Smooth muscle cell (in vitro differentiated cells): Measurements from ENCODE around the gene MLYCD. TPM values are rescaled to one million over a fixed set of nuclear protein-coding genes. Genes with fewer than 3 reads are reported as not detected.

Experiments
- DNase-seq: peaks from one replicate; lab custom pipeline; 2025; ENCODE audit not compliant: unreplicated experiment; lab: John Stamatoyannopoulos, UW
- H2AFZ ChIP-seq: fragments of 200-600 bp; sonication (generic); 2 replicates; pipeline ENCODE4 v1.6.0; 2016; ENCODE audit warnings: antibody characterized with exemption, low read depth, mild to moderate bottlenecking
- H3F3A ChIP-seq: fragments of 200-600 bp; sonication (generic); 2 replicates; pipeline ENCODE4 v1.6.0; 2017; ENCODE audit warnings: antibody characterized with exemption, low read depth
- H3K27ac ChIP-seq: fragments of 200-600 bp; sonication (generic); 2 replicates; pipeline ENCODE4 v1.5.1; 2016; ENCODE audit warnings: low read depth, mild to moderate bottlenecking
- H3K27me3 ChIP-seq: fragments of 200-600 bp; sonication (generic); 2 replicates; pipeline ENCODE4 v1.6.1; 2016; ENCODE audit warnings: low read depth, mild to moderate bottlenecking
- H3K36me3 ChIP-seq: fragments of 200-600 bp; sonication (generic); 2 replicates; pipeline ENCODE4 v1.5.1; 2016; ENCODE audit warnings: low read depth
- H3K4me1 ChIP-seq: fragments of 200-600 bp; sonication (generic); 2 replicates; pipeline ENCODE4 v1.5.1; 2016; ENCODE audit warnings: low read depth
- H3K4me2 ChIP-seq: fragments of 200-600 bp; sonication (generic); 2 replicates; pipeline ENCODE4 v1.6.0; 2016; ENCODE audit warnings: mild to moderate bottlenecking
- H3K4me3 ChIP-seq: fragments of 200-600 bp; sonication (generic); 2 replicates; pipeline ENCODE4 v1.5.1; 2016; ENCODE audit warnings: mild to moderate bottlenecking
- H3K79me2 ChIP-seq: fragments of 200-600 bp; sonication (generic); 2 replicates; pipeline ENCODE4 v1.6.0; 2016; ENCODE audit warnings: low read depth, mild to moderate bottlenecking
- H3K9ac ChIP-seq: fragments of 200-600 bp; sonication (generic); 2 replicates; pipeline ENCODE4 v1.6.0; 2016; ENCODE audit warnings: low read depth
- H3K9me3 ChIP-seq: fragments of 200-600 bp; sonication (generic); replicated peaks from 2 replicates; pipeline ENCODE4 v1.5.1; 2016; ENCODE audit warnings: low read depth
- H4K20me1 ChIP-seq: fragments of 200-600 bp; sonication (generic); 2 replicates; pipeline ENCODE4 v1.6.0; 2016; ENCODE audit warnings: low read depth
- WGBS: methylation state at CpG from one replicate; pipeline ENCODE4 v1.1.7; 2016; ENCODE audit warnings: low lambda C conversion rate; 5-methylcytosine and 5-hydroxymethylcytosine counted together
- polyA plus RNA-seq: library from polyadenylated mRNA; unstranded; fragments of >200 nt; fragmentation: Nextera tagmentation; extraction: Ambion mirVana; gene quantifications from 2 replicates; pipeline ENCODE4 v1.2.1, GENCODE V29; 2016
- total RNA-seq: library from RNA; depleted of rRNA; stranded (reverse); fragments of >200 nt; gene quantifications from 2 replicates; pipeline ENCODE4 v1.2.3, GENCODE V29; 2014
- TF ChIP-seq, protein P1 (sequence below): fragments of 200-600 bp; sonication (generic); IDR thresholded peaks from 2 replicates; pipeline ENCODE4 v1.5.1; 2017; ENCODE audit warnings: borderline replicate concordance, mild to moderate bottlenecking, antibody characterized with exemption; ENCODE audit not compliant: insufficient read depth, poor library complexity, severe bottlenecking

MLYCD gene
- total and polyA plus RNA-seq, 2 experiments from 2014 or later: 1.2 to 1.6 TPM

GRCh38 chr16:83952587-83952939 is 53.6 kb downstream of the MLYCD start:
- Histone ChIP-seq H2AFZ (peak overlapping the region; percentile 45), H3K27me3 (no peaks in the 10 kb centered on the region), H3K9me3 (no peaks in the 10 kb centered on the region), H3K4me2 (peak overlapping the region; percentile 87), H3F3A (no peaks in the 10 kb centered on the region), H3K4me1 (peaks cover 8% of the 10 kb centered on the region), H3K79me2 (no peaks in the 10 kb centered on the region), H3K36me3 (no peaks in the 10 kb centered on the region), H3K4me3 (peak overlapping the region; percentile 56), H3K9ac (peak overlapping the region; percentile 4), H4K20me1 (peaks cover 6% of the 10 kb centered on the region), H3K27ac (peak overlapping the region; percentile 27)
- 58% methylated on average over 8 of the region's 8 CpGs for WGBS
- TF ChIP-seq, protein P1, sequence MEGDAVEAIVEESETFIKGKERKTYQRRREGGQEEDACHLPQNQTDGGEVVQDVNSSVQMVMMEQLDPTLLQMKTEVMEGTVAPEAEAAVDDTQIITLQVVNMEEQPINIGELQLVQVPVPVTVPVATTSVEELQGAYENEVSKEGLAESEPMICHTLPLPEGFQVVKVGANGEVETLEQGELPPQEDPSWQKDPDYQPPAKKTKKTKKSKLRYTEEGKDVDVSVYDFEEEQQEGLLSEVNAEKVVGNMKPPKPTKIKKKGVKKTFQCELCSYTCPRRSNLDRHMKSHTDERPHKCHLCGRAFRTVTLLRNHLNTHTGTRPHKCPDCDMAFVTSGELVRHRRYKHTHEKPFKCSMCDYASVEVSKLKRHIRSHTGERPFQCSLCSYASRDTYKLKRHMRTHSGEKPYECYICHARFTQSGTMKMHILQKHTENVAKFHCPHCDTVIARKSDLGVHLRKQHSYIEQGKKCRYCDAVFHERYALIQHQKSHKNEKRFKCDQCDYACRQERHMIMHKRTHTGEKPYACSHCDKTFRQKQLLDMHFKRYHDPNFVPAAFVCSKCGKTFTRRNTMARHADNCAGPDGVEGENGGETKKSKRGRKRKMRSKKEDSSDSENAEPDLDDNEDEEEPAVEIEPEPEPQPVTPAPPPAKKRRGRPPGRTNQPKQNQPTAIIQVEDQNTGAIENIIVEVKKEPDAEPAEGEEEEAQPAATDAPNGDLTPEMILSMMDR: no peak
- DNase-seq: no peak

DNA sequence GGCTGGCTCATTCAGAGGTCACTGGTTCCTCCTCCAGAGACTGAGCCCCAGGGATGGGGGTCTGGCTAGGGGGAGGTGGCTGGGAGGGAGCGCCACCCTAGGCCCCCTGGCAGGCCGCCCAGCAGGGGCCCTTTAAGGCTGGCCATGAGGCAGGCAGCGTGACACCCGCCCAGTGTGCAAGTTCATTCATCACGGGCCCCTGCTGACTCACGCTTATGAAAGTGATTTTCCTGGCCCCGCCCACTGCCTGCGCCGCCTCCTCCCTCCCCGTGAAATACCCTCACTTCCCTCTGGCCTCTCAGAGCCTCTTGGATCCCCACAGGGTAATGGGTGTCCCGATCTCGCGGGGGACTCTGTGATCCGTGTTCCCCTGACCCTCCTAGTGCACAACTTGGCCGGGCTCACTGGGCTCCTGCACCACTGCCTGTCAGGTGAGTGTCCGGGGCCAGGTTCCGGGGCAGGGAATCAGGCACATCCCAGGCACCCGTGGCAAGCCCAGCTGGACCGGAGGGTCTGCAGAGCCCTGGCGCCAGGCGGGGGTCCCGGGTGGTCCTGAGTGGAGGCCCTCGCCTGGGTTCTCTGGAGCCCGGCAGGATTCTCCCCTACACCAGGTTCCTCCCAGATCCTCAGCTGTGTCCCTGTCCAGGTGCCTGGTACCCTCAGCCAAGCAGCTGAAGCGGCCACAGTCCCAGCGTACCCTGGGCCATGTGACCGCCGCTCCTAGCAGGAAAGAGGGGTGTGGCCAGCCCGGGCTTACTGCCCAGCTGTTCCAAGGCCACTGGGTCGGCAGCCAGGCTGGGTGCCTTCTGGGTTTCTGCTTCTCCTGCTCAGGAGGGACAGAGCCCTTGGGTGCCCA is 54.3 kb downstream of the MLYCD start, which contains the start of gene OSGIN1:
Gene OSGIN1, plus strand, starts transcription at position 301 of the 856 bp plus-strand sequence. CDS start 4,432 bp downstream, outside the sequence.
- H3K9me3 ChIP-seq: no peaks in the 10 kb centered on the region
- H3K27me3 ChIP-seq: no peaks in the 10 kb centered on the region
- H3K4me2 ChIP-seq: peak within 1 kb of the TSS; percentile 87
- H2AFZ ChIP-seq: peak within 1 kb of the TSS; percentile 45
- no peaks in the 10 kb centered on the region for H3K79me2 ChIP-seq
- peaks cover 8% of the 10 kb centered on the region for H3K4me1 ChIP-seq
- no peaks in the 10 kb centered on the region for H3F3A ChIP-seq
- 27% methylated on average over 26 of the region's 30 CpGs for WGBS
- peak; percentile 77 for DNase-seq
- peak within 1 kb of the TSS; percentile 56 for H3K4me3 ChIP-seq
- TF ChIP-seq, protein P1: no peak
- peak within 1 kb of the TSS; percentile 78 for H3K9ac ChIP-seq
- H4K20me1 ChIP-seq: peaks cover 6% of the 10 kb centered on the region
- H3K27ac ChIP-seq: peak within 1 kb of the TSS; percentile 76
- H3K36me3 ChIP-seq: no peaks in the 10 kb centered on the region

GRCh38 chr16:83953796-83954576 is 55.1 kb downstream of the MLYCD start:
- Histone ChIP-seq H3K4me2 (peak overlapping the region; percentile 87), H3K9ac (peak overlapping the region; percentile 78), H3K4me1 (peaks cover 8% of the 10 kb centered on the region), H4K20me1 (peaks cover 6% of the 10 kb centered on the region), H3F3A (no peaks in the 10 kb centered on the region), H3K27ac (peak overlapping the region; percentile 76), H3K79me2 (no peaks in the 10 kb centered on the region), H2AFZ (no peak overlapping the region), H3K4me3 (peak overlapping the region; percentile 56), H3K36me3 (no peaks in the 10 kb centered on the region), H3K9me3 (no peaks in the 10 kb centered on the region), H3K27me3 (no peaks in the 10 kb centered on the region)
- WGBS: 59% methylated on average over 19 of the region's 19 CpGs
- no peak for DNase-seq
- TF ChIP-seq, protein P1: peak; percentile 39
